ENCODE measurements around the gene MBTPS1. TPM values are rescaled to one million over a fixed set of nuclear protein-coding genes. Genes with fewer than 3 reads are reported as not detected.
A peak's percentile ranks its signal among the peaks of the same experiment; 100 is the strongest.

The MBTPS1 gene
- total and polyA plus RNA-seq, 9 of the 15 experiments (the other 6 are each of a cell fraction or from before 2014, with no cell fraction given), result 2.8 to 57.6 (median 43.8) TPM

DNA sequence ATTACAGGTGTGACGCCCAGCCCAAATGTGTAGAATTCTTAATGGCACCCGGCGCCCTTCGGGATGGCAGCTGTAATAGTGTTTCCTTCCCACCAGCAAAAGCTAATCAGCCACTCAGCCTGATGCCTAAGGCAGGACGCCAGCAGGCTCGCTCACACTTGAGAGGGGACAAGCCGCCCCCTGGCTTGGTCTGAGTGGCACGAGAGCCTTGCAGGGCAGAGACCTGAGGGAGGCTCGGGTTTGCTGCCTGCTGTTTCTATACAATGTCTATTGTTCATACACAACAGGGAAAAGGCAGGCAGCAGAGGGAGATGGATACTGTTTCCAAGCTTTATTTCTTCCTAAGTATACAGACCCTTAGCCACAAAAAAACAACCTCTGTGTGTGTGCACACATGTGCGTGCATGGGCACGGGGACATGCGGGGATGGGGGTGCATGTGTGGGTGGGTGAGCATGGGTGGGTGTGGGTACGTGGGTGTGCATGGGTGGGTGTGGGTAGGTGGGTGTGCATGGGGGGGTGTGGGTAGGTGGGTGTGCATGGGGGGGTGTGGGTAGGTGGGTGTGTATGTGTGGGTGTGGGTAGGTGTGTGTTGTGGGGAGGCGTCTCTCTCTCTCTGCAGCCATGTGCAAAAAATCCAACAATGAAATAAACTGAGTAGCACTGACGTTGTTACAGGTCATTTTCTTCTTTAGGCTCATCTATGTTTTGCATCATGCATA, 84.1 kb downstream of the MBTPS1 start:
- FAIRE-seq (no peak), ATAC-seq (no peak), DNase-seq (ENCODE audit: extremely low read depth in 1 of 4, low spot score in 3 of 4) (no peak)
- peaks cover 0 to 8% of the 10 kb centered on the region in 2 experiments; a peak in 1 of 5 replicates for H3K4me1 ChIP-seq (replicated peaks in 1 of 2; ENCODE audit: control insufficient read depth in 2 of 2, insufficient read depth in 2 of 2, low read length in 2 of 2)
- ChIA-PET CTCF (ENCODE audit: low intra/inter-chr PET ratio) (no interaction called here), POLR2A (interaction anchor here (0.6 kb wide), 3 partner anchors 10 to 332 kb away, joined by 3 to 4 read pairs (median 3); partner anchors contain the start of gene SLC38A8)
- 6% methylated on average over 14 of the region's 15 CpGs for WGBS (ENCODE audit: insufficient coverage, low coverage, missing lambda C conversion rate)
- no peaks in the 10 kb centered on the region for H3K9me1 ChIP-seq (ENCODE audit: control insufficient read depth, insufficient read depth, low read length)
- no peak overlapping the region for H2AFZ ChIP-seq (ENCODE audit: low read depth, low read length)
- H3K36me3 ChIP-seq (ENCODE audit: control insufficient read depth, insufficient read depth, low read length), result no peaks in the 10 kb centered on the region
- H3K9me3 ChIP-seq (replicated peaks; ENCODE audit: control insufficient read depth, insufficient read depth, low read depth, low read length), result no peaks in the 10 kb centered on the region
- in situ Hi-C loops (cut with MboI), result no loop called here
- H3K4me3 ChIP-seq, result no peak overlapping the region
- no peak overlapping the region for H3K4me2 ChIP-seq (ENCODE audit: insufficient read depth, low read length)
- H4K20me1 ChIP-seq (replicated peaks; ENCODE audit: control insufficient read depth, insufficient read depth, low read length), result 0 out of 2 replicates have a peak, but pooled peaks cover 20% of the 10 kb centered on the region
- no peaks in the 10 kb centered on the region for H3K79me2 ChIP-seq (ENCODE audit: control insufficient read depth, insufficient read depth, low read length)
- no peak for TF ChIP-seq ZNF354B (CRISPR knock-in tag; IDR thresholded peaks at IDR 0.05)
- TF ChIP-seq ZNF444 (CRISPR knock-in tag; IDR thresholded peaks at IDR 0.05), result no peak
- TF ChIP-seq ZFPM2 (CRISPR knock-in tag; IDR thresholded peaks at IDR 0.05), result no peak
- no peak for TF ChIP-seq SIRT6 (IDR thresholded peaks at IDR 0.05; ENCODE audit: low read depth, low read length)
- peak; percentile 18; the same call in 1 of the 2 replicates for TF ChIP-seq EGR1 (conservative IDR thresholded peaks at IDR 0.05)
- no peak for TF ChIP-seq XRCC4 (IDR thresholded peaks at IDR 0.05; ENCODE audit: extremely low read depth, insufficient read depth, insufficient read length)
- H3K27me3 ChIP-seq (ENCODE audit: control insufficient read depth in 2 of 2, insufficient read depth in 2 of 2, low read length in 2 of 2), result peaks cover 69 to 94% of the 10 kb centered on the region in 2 experiments
- no TSS peak for BruUV-seq (replicated peaks)
- intact Hi-C loops (cut with micrococcal nuclease), result no loop called here
- H3K9ac ChIP-seq (ENCODE audit: insufficient read depth in 1 of 2, low read depth in 2 of 2, low read length in 2 of 2), result no peak overlapping the region
- no peak overlapping the region for H3K27ac ChIP-seq (ENCODE audit: extremely low read depth, low read depth, low read length)
